H1 (cell line): ENCODE data around the gene INHBB. TPM values are rescaled to one million over a fixed set of nuclear protein-coding genes. Genes with fewer than 3 reads are reported as not detected.

Source experiments
- CTCF ChIA-PET: fragments of 300-600 bp; sonication (Branson Sonifier 250); formaldehyde crosslinking; loops from one replicate; lab custom pipeline; 2021; ENCODE audit not compliant: partially characterized antibody; lab: Charles Lee
- POLR2A ChIA-PET: fragments of 300-600 bp; sonication (Branson Sonifier 250); formaldehyde crosslinking; loops from one replicate; lab custom pipeline; 2021; ENCODE audit warnings: inconsistent platforms; ENCODE audit not compliant: partially characterized antibody; lab: Charles Lee
- DNase-seq, 2 experiments: peaks; one replicate each; pipeline versions ENCODE4 v3.0.0 to v3.0.0-alpha.2; 2010 to 2022; ENCODE audit warnings: low spot score in 2 of 2, low read depth in 1 of 2, mixed read lengths in 1 of 2
- FAIRE-seq: peaks from 2 replicates; lab custom pipeline; 2011; peaks lifted over from hg19 to GRCh38; lab: Jason Lieb, UNC
- H2AFZ ChIP-seq: 2 replicates; pipeline ENCODE4 v1.8.1; 2012; ENCODE audit warnings: low read length, inconsistent platforms
- H2AK5ac ChIP-seq: 2 replicates; pipeline ENCODE4 v1.6.1; 2013; ENCODE audit warnings: low read depth, low read length
- H2BK120ac ChIP-seq: replicated peaks from 2 replicates; pipeline ENCODE3; 2013; ENCODE audit warnings: low read depth, low read length, inconsistent platforms
- H2BK12ac ChIP-seq: 2 replicates; pipeline ENCODE4 v1.6.1; 2013; ENCODE audit warnings: low read depth, low read length
- H2BK15ac ChIP-seq: 2 replicates; pipeline ENCODE4 v1.6.1; 2013; ENCODE audit warnings: low read length
- H2BK20ac ChIP-seq: 2 replicates; pipeline ENCODE4 v1.6.1; 2013; ENCODE audit warnings: low read length
- H2BK5ac ChIP-seq: 2 replicates; pipeline ENCODE4 v1.6.1; 2013; ENCODE audit warnings: low read depth, low read length
- H3K14ac ChIP-seq: 2 replicates; pipeline ENCODE4 v1.6.1; 2013; ENCODE audit warnings: inconsistent platforms; ENCODE audit not compliant: insufficient read length
- H3K18ac ChIP-seq: 2 replicates; pipeline ENCODE4 v1.6.1; 2013; ENCODE audit warnings: low read length; ENCODE audit errors: extremely low read depth
- H3K23ac ChIP-seq: 2 replicates; pipeline ENCODE4 v1.6.1; 2013; ENCODE audit warnings: inconsistent platforms; ENCODE audit not compliant: insufficient read length
- H3K23me2 ChIP-seq: 2 replicates; pipeline ENCODE4 v1.6.1; 2013; ENCODE audit warnings: low read depth, low read length
- H3K27ac ChIP-seq: 2 replicates; pipeline ENCODE4 v1.6.1; 2011; ENCODE audit warnings: low read depth, low read length, inconsistent platforms
- H3K27me3 ChIP-seq, 4 experiments: replicated peaks in 1 of 4; 1 replicate in 1 of 4; 2 replicates in 3 of 4; pipeline versions ENCODE4 v1.6.1 to v1.8.1; 2011 to 2013; ENCODE audit warnings: low read length in 3 of 4, mild to moderate bottlenecking in 3 of 4, inconsistent platforms in 2 of 4, mixed read lengths in 2 of 4, moderate library complexity in 1 of 4; ENCODE audit not compliant: control insufficient read depth in 3 of 4, insufficient read depth in 3 of 4; ENCODE audit errors: extremely low read depth in 1 of 4
- H3K36me3 ChIP-seq, 4 experiments: 2 replicates each; pipeline versions ENCODE4 v1.6.1 to v1.8.1; 2011 to 2013; ENCODE audit warnings: mild to moderate bottlenecking in 4 of 4, low read length in 3 of 4, moderate library complexity in 2 of 4, control low read depth in 1 of 4, inconsistent platforms in 1 of 4; ENCODE audit not compliant: insufficient read depth in 4 of 4, control insufficient read depth in 2 of 4
- H3K4ac ChIP-seq: replicated peaks from 2 replicates; pipeline ENCODE3; 2013; ENCODE audit warnings: low read length, low read depth, mixed read lengths, inconsistent platforms; ENCODE audit not compliant: insufficient read length
- H3K4me1 ChIP-seq, 4 experiments: replicated peaks in 1 of 4; 1 replicate in 1 of 4; 2 replicates in 3 of 4; pipeline versions ENCODE4 v1.6.1 to v1.8.1; 2011 to 2013; ENCODE audit warnings: low read length in 3 of 4, inconsistent platforms in 2 of 4, mixed read lengths in 1 of 4; ENCODE audit not compliant: insufficient read depth in 4 of 4, control insufficient read depth in 3 of 4
- H3K4me2 ChIP-seq, 2 experiments: 2 replicates each; pipeline versions ENCODE4 v1.6.1 to v1.8.1; 2011 to 2013; ENCODE audit warnings: low read depth in 2 of 2, low read length in 2 of 2, control low read depth in 1 of 2, inconsistent platforms in 1 of 2, mild to moderate bottlenecking in 1 of 2; ENCODE audit not compliant: insufficient read depth in 1 of 2
- H3K4me3 ChIP-seq, 4 experiments: fragments of 200-600, 300-600 bp in 1 of 4; sonication (generic), shearing (Covaris generic), sonication (Bioruptor Twin) in 1 of 4; 2 replicates each; pipeline versions ENCODE4 v1.5.1 to v1.8.1; 2011 to 2016; ENCODE audit warnings: low read length in 4 of 4, low read depth in 3 of 4, control low read depth in 2 of 4, inconsistent platforms in 2 of 4, mild to moderate bottlenecking in 2 of 4, mixed read lengths in 1 of 4, moderate library complexity in 1 of 4; ENCODE audit not compliant: insufficient read depth in 2 of 4; ENCODE audit errors: extremely low read depth in 1 of 4
- H3K56ac ChIP-seq: replicated peaks from 2 replicates; pipeline ENCODE3; 2013; ENCODE audit warnings: low read depth, mild to moderate bottlenecking, mixed read lengths, low read length, inconsistent platforms; ENCODE audit not compliant: insufficient read length
- H3K79me1 ChIP-seq: 2 replicates; pipeline ENCODE4 v1.6.1; 2013; ENCODE audit warnings: low read depth, low read length, control low read depth
- H3K79me2 ChIP-seq, 2 experiments: 2 replicates each; pipeline versions ENCODE4 v1.6.1 to v1.8.1; 2012 to 2013; ENCODE audit warnings: low read length in 2 of 2, mild to moderate bottlenecking in 2 of 2, inconsistent platforms in 1 of 2; ENCODE audit not compliant: insufficient read depth in 2 of 2, control insufficient read depth in 1 of 2
- H3K9ac ChIP-seq, 4 experiments: replicated peaks in 1 of 4; 1 replicate in 1 of 4; 2 replicates in 3 of 4; pipeline versions ENCODE4 v1.6.1 to v1.8.1; 2011 to 2013; ENCODE audit warnings: low read depth in 3 of 4, low read length in 3 of 4, control low read depth in 2 of 4, mild to moderate bottlenecking in 2 of 4, moderate library complexity in 2 of 4, inconsistent platforms in 1 of 4; ENCODE audit errors: extremely low read depth in 1 of 4
- H3K9me3 ChIP-seq, 2 experiments: 2 replicates each; pipeline versions ENCODE4 v1.6.1 to v1.8.1; 2012 to 2013; ENCODE audit warnings: mild to moderate bottlenecking in 2 of 2, moderate library complexity in 2 of 2, control low read depth in 1 of 2, inconsistent platforms in 1 of 2, low read depth in 1 of 2, low read length in 1 of 2, mixed read lengths in 1 of 2; ENCODE audit not compliant: insufficient read depth in 2 of 2
- H4K20me1 ChIP-seq, 2 experiments: replicated peaks in 1 of 2; 2 replicates each; pipeline versions ENCODE3 to v1.8.1; 2011 to 2013; ENCODE audit warnings: inconsistent platforms in 2 of 2, low read length in 2 of 2, mild to moderate bottlenecking in 1 of 2; ENCODE audit not compliant: insufficient read depth in 2 of 2, control insufficient read depth in 1 of 2
- H4K5ac ChIP-seq: 2 replicates; pipeline ENCODE4 v1.6.1; 2013; ENCODE audit warnings: low read length, low read depth, mixed read lengths, inconsistent platforms; ENCODE audit not compliant: insufficient read length
- H4K8ac ChIP-seq: 2 replicates; pipeline ENCODE4 v1.8.0; 2013; ENCODE audit warnings: mild to moderate bottlenecking, moderate library complexity, low read length, inconsistent platforms; ENCODE audit not compliant: insufficient read depth; ENCODE audit errors: extremely low read depth
- H4K91ac ChIP-seq: replicated peaks from 2 replicates; pipeline ENCODE3; 2013; ENCODE audit warnings: low read length, mixed read lengths, inconsistent platforms; ENCODE audit not compliant: insufficient read length
- CEBPB ChIP-seq: IDR thresholded peaks from 2 replicates; pipeline ENCODE4 v1.6.1; 2012; ENCODE audit warnings: low read depth, low read length
- CHD2 ChIP-seq: IDR thresholded peaks from 2 replicates; pipeline ENCODE4 v1.6.1; 2012; ENCODE audit warnings: low read length, improper control_type of control experiment
- CTBP2 ChIP-seq: IDR thresholded peaks from 2 replicates; pipeline ENCODE4 v1.7.0; 2011; ENCODE audit warnings: borderline replicate concordance, mild to moderate bottlenecking, moderate library complexity, mixed read lengths, low read length; ENCODE audit not compliant: insufficient read depth, insufficient read length
- FOSL1 ChIP-seq: IDR thresholded peaks from 2 replicates; pipeline ENCODE4 v1.6.1; 2011; ENCODE audit warnings: mild to moderate bottlenecking, low read depth, low read length, moderate library complexity; ENCODE audit not compliant: insufficient read depth
- JUND ChIP-seq: IDR thresholded peaks from 2 replicates; pipeline ENCODE4 v1.6.1; 2011; ENCODE audit warnings: mild to moderate bottlenecking, improper control_type of control experiment, low read length
- POU5F1 ChIP-seq: IDR thresholded peaks from 2 replicates; pipeline ENCODE4 v1.6.1; 2011; ENCODE audit warnings: low read depth, mild to moderate bottlenecking, low read length, moderate library complexity
- RAD21 ChIP-seq, 2 experiments: IDR thresholded peaks in 1 of 2; conservative IDR thresholded peaks in 1 of 2; 2 replicates each; pipeline ENCODE4 v1.6.1; 2011; ENCODE audit warnings: low read depth in 2 of 2, low read length in 2 of 2, improper control_type of control experiment in 1 of 2, inconsistent platforms in 1 of 2, mild to moderate bottlenecking in 1 of 2, moderate library complexity in 1 of 2
- SIRT6 ChIP-seq: IDR thresholded peaks from one replicate; pipeline ENCODE4 v1.7.1; 2012; ENCODE audit warnings: low read length, inconsistent platforms
- SP1 ChIP-seq: IDR thresholded peaks from 2 replicates; pipeline ENCODE4 v1.6.1; 2011; ENCODE audit warnings: low read depth, low read length
- TAF1 ChIP-seq: IDR thresholded peaks from 2 replicates; pipeline ENCODE4 v1.6.1; 2011; ENCODE audit warnings: mild to moderate bottlenecking, low read depth, low read length
- TEAD4 ChIP-seq: IDR thresholded peaks from 2 replicates; pipeline ENCODE4 v1.6.1; 2012; ENCODE audit warnings: low read depth, low read length, inconsistent platforms, mixed read lengths
- YY1 ChIP-seq: IDR thresholded peaks from 2 replicates; pipeline ENCODE4 v1.6.1; 2011; ENCODE audit warnings: low read depth, mild to moderate bottlenecking, low read length
- WGBS, 2 experiments: shearing (Covaris generic) in 1 of 2; methylation state at CpG; one replicate each; pipeline versions ENCODE4 v1.1.6 to v1.1.7; 2013 to 2015; ENCODE audit warnings: low lambda C conversion rate in 2 of 2, mixed read lengths in 2 of 2, inconsistent platforms in 1 of 2, low coverage in 1 of 2, missing lambda C conversion rate in 1 of 2; ENCODE audit not compliant: insufficient replicate concordance in 2 of 2, insufficient coverage in 1 of 2, insufficient read length in 1 of 2; ENCODE audit errors: extremely low coverage in 1 of 2, missing lambda C conversion rate in 1 of 2; 5-methylcytosine and 5-hydroxymethylcytosine counted together
- polyA plus RNA-seq, 7 experiments: library from polyadenylated mRNA; depleted of rRNA in 3 of 7; stranded (reverse) in 5 of 7; unstranded in 2 of 7; fragments of >200 nt in 5 of 7; fragments of 200-250 nt in 2 of 7; gene quantifications; 1 replicate in 5 of 7; 2 replicates in 1 of 7; 4 replicates in 1 of 7; pipeline versions ENCODE4 v1.2.1 to v1.2.3, GENCODE V29; 2011 to 2013; ENCODE audit warnings: missing spikeins in 2 of 7, mixed read lengths in 2 of 7
- total RNA-seq: library from RNA; stranded (reverse); fragmentation: NEBNext Ultra II Directional; extraction: Animal tissue kit (Norgen Biotek cat#: 25700); gene quantifications from 2 replicates; pipeline ENCODE4 v1.2.1, GENCODE V29; 2021

Gene INHBB
- total and polyA plus RNA-seq, 2 of the 8 experiments (the other 6 are each of a cell fraction or from before 2014, with no cell fraction given) = 0.30 to 0.32 TPM

- no peak overlapping the region; the same call in 1 of the 2 replicates for H4K8ac ChIP-seq
- H3K18ac ChIP-seq = peak overlapping the region; percentile 11; the same call in 1 of the 2 replicates
- no peak overlapping the region for H3K9ac ChIP-seq
- H2BK5ac ChIP-seq = no peak overlapping the region
- H2BK120ac ChIP-seq = no peak overlapping the region
- H3K4me1 ChIP-seq = peaks cover 11 to 38% (median 24%) of the 10 kb centered on the region in 4 experiments
- H3K14ac ChIP-seq = no peak overlapping the region
- no peak for DNase-seq
- no peak overlapping the region for H3K23ac ChIP-seq
- no peak overlapping the region for H3K27ac ChIP-seq
- peaks cover 3 to 8% of the 10 kb centered on the region in 2 experiments for H4K20me1 ChIP-seq
- CTCF ChIA-PET = interaction anchor here (0.5 to 9.9 kb wide), 12 partner anchors 10 to 189 kb away, joined by 3 to 118 read pairs (median 3); no protein-coding TSS in a partner anchor
- no peak overlapping the region for H2BK20ac ChIP-seq
- H3K4me2 ChIP-seq = peak overlapping the region; percentile 46 to 98
- peak overlapping the region in 1 of 4 experiments; percentile 52; a peak in 4 of 8 replicates for H3K4me3 ChIP-seq
- H3K4ac ChIP-seq = no peak overlapping the region
- no peaks in the 10 kb centered on the region for H3K79me1 ChIP-seq
- peak; percentile 13 for FAIRE-seq
- POLR2A ChIA-PET = no interaction called here
- peak overlapping the region; percentile 10 for H4K91ac ChIP-seq
- no peaks in the 10 kb centered on the region for H3K9me3 ChIP-seq
- 0 out of 2 replicates have a peak overlapping the region, but pooled peaks have one; percentile 37 for H2BK15ac ChIP-seq
- H3K79me2 ChIP-seq = no peaks in the 10 kb centered on the region
- H3K36me3 ChIP-seq = peaks cover 0 to 19% (median 0%) of the 10 kb centered on the region in 4 experiments; a peak in 2 of 8 replicates
- no peak overlapping the region for H3K56ac ChIP-seq
- no peak overlapping the region for H2AK5ac ChIP-seq
- peak overlapping the region; percentile 84; the same call in 1 of the 2 replicates for H2BK12ac ChIP-seq
- no peak overlapping the region for H2AFZ ChIP-seq
- H3K27me3 ChIP-seq = peaks cover 42 to 87% (median 75%) of the 10 kb centered on the region in 4 experiments
- H4K5ac ChIP-seq = no peak overlapping the region
- H3K23me2 ChIP-seq = peaks cover 13% of the 10 kb centered on the region; the same call in 1 of the 2 replicates
- 34% methylated on average over 23 of the region's 27 CpGs; no CpG with 5 or more reads in 1 of the 2 experiments for WGBS, 2 experiments
- TF ChIP-seq TAF1 (no peak), SIRT6 (no peak), YY1 (no peak), TEAD4 (peak; percentile 76), FOSL1 (no peak), POU5F1 (no peak), SP1 (0 out of 2 replicates have a peak, but pooled peaks have one; percentile 3), CEBPB (no peak), RAD21 (IDR thresholded peaks at IDR 0.05 in 1 of 2, conservative IDR thresholded peaks at IDR 0.05 in 1 of 2; ENCODE audit: low read depth in 2 of 2, low read length in 2 of 2) (0 out of 4 replicates have a peak, but pooled peaks of 1 of the 2 experiments have one; percentile 1), CTBP2 (no peak), JUND (no peak), CHD2 (no peak)
Observed at GRCh38 chr2:120348737-120349439, 3.0 kb downstream of the INHBB start.
